HepG2 (cell line): ENCODE measurements around the gene ATP9A. TPM values are rescaled to one million over a fixed set of nuclear protein-coding genes. Genes with fewer than 3 reads are reported as not detected.

Experiments used
- HNF4G ChIP-seq, 2 experiments: sonication (generic) in 1 of 2; formaldehyde crosslinking in 1 of 2; IDR thresholded peaks; 2 replicates each; pipeline versions ENCODE4 v1.4.0 to v1.6.1; 2011 to 2020; ENCODE audit warnings: borderline replicate concordance in 2 of 2, low read depth in 2 of 2, mild to moderate bottlenecking in 2 of 2, low read length in 1 of 2, missing genetic modification reagents in 1 of 2, moderate library complexity in 1 of 2
- ZNF260 ChIP-seq: sonication (generic); formaldehyde crosslinking; IDR thresholded peaks from 2 replicates; pipeline ENCODE4 v1.4.0; 2020; ENCODE audit warnings: missing genetic modification reagents, low read depth, mild to moderate bottlenecking, borderline replicate concordance
- ZNF749 ChIP-seq: sonication (generic); formaldehyde crosslinking; IDR thresholded peaks from 2 replicates; pipeline ENCODE4 v1.8.0; 2022; ENCODE audit warnings: mild to moderate bottlenecking, missing genetic modification reagents, moderate library complexity, borderline replicate concordance
- ZSCAN29 ChIP-seq: sonication (generic); formaldehyde crosslinking; conservative IDR thresholded peaks from 2 replicates; pipeline ENCODE4 v1.4.0; 2020; ENCODE audit warnings: mild to moderate bottlenecking, missing genetic modification reagents
- polyA plus RNA-seq, 8 experiments: library from polyadenylated mRNA; depleted of rRNA in 3 of 8; stranded (reverse) in 7 of 8; unstranded in 1 of 8; fragments of >200 nt; fragmentation: Illumina TruSeq in 4 of 8; extraction: Trizol in 4 of 8; gene quantifications; 2 replicates each; pipeline versions ENCODE4 v1.2.1 to v1.2.3, GENCODE V29; 2011 to 2016; ENCODE audit warnings: low read depth in 4 of 8, missing spikeins in 1 of 8, mixed read lengths in 1 of 8; ENCODE audit not compliant: insufficient read depth in 1 of 8
- total RNA-seq, 5 experiments: library from RNA; depleted of rRNA; stranded (reverse); fragments of >200 nt; fragmentation: Illumina TruSeq; extraction: Trizol; gene quantifications; 2 replicates each; pipeline ENCODE4 v1.2.3, GENCODE V29; 2016; ENCODE audit warnings: low read depth in 1 of 5
- TF ChIP-seq, protein P1 (sequence below): sonication (generic); formaldehyde crosslinking; IDR thresholded peaks from 2 replicates; pipeline ENCODE4 v1.5.0; 2020; ENCODE audit warnings: mild to moderate bottlenecking, missing genetic modification reagents, borderline replicate concordance
- TF ChIP-seq, protein P2 (sequence below), 2 experiments: sonication (generic) in 1 of 2; formaldehyde crosslinking in 1 of 2; IDR thresholded peaks; 2 replicates each; pipeline versions ENCODE4 v1.4.0 to v1.6.1; 2016 to 2020; ENCODE audit warnings: borderline replicate concordance in 1 of 2, low read depth in 1 of 2, mild to moderate bottlenecking in 1 of 2, missing genetic modification reagents in 1 of 2
- TF ChIP-seq, protein P3 (sequence below): sonication (generic); formaldehyde crosslinking; IDR thresholded peaks from 2 replicates; pipeline ENCODE4 v1.9.0; 2021; ENCODE audit warnings: mild to moderate bottlenecking, missing genetic modification reagents

Gene ATP9A
- total and polyA plus RNA-seq, 2 of the 13 experiments (the other 11 are each of a cell fraction or from before 2014, with no cell fraction given), result 11.8 to 18.5 TPM

DNA sequence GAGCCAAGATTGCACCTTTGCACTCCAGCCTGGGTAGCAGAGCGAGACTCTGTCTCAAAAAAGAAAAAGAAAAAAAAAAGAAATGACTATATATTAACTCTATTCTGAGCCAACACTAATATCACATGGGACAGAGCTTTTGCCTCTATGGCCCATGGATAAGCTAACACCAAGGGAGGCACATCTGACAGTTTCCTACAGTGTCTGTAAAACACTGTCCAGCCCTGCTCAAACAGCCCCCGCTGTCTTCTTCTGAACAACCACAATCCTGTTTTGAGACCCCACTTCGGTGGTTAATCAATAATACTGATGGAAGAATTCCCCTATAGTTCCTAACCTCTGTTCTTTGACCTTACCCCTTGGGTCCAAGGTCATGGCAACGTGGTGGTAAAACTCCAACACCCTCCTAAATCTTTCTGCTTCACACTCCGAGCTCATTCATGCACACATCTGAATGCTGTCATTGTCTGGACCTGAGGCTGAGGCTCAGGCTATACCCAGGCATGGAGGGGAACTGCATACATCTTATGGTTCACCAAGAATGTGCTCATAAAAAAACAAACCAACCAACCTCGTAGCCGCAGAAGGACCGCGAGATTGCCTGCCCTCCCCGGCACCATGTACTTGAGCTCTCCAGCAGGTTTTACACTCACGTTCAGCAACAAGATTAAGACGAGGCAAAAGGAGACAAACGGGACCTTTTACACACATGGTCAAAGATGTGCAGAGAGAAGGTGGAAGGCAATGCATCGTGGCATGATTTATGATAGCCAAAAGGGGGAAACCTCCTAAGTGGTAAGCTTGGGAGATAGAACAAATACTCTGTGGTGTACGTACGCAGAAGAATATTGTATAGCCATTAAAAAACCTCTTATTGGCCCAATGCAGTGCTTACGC, 120.3 kb downstream of the ATP9A start (continued):
- TF ChIP-seq, protein P1, sequence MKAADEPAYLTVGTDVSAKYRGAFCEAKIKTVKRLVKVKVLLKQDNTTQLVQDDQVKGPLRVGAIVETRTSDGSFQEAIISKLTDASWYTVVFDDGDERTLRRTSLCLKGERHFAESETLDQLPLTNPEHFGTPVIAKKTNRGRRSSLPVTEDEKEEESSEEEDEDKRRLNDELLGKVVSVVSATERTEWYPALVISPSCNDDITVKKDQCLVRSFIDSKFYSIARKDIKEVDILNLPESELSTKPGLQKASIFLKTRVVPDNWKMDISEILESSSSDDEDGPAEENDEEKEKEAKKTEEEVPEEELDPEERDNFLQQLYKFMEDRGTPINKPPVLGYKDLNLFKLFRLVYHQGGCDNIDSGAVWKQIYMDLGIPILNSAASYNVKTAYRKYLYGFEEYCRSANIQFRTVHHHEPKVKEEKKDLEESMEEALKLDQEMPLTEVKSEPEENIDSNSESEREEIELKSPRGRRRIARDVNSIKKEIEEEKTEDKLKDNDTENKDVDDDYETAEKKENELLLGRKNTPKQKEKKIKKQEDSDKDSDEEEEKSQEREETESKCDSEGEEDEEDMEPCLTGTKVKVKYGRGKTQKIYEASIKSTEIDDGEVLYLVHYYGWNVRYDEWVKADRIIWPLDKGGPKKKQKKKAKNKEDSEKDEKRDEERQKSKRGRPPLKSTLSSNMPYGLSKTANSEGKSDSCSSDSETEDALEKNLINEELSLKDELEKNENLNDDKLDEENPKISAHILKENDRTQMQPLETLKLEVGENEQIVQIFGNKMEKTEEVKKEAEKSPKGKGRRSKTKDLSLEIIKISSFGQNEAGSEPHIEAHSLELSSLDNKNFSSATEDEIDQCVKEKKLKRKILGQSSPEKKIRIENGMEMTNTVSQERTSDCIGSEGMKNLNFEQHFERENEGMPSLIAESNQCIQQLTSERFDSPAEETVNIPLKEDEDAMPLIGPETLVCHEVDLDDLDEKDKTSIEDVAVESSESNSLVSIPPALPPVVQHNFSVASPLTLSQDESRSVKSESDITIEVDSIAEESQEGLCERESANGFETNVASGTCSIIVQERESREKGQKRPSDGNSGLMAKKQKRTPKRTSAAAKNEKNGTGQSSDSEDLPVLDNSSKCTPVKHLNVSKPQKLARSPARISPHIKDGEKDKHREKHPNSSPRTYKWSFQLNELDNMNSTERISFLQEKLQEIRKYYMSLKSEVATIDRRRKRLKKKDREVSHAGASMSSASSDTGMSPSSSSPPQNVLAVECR (CRISPR knock-in tag), result no peak
- TF ChIP-seq ZNF260, result no peak
- TF ChIP-seq HNF4G (IDR thresholded peaks at IDR 0.05; ENCODE audit: borderline replicate concordance, low read depth, low read length), result 0 out of 2 replicates have a peak, but pooled peaks have one; percentile 25
- no peak for TF ChIP-seq HNF4G (CRISPR knock-in tag; IDR thresholded peaks at IDR 0.05; ENCODE audit: borderline replicate concordance, low read depth)
- TF ChIP-seq ZSCAN29, result 0 out of 2 replicates have a peak, but pooled peaks have one; percentile 24
- TF ChIP-seq, protein P2, sequence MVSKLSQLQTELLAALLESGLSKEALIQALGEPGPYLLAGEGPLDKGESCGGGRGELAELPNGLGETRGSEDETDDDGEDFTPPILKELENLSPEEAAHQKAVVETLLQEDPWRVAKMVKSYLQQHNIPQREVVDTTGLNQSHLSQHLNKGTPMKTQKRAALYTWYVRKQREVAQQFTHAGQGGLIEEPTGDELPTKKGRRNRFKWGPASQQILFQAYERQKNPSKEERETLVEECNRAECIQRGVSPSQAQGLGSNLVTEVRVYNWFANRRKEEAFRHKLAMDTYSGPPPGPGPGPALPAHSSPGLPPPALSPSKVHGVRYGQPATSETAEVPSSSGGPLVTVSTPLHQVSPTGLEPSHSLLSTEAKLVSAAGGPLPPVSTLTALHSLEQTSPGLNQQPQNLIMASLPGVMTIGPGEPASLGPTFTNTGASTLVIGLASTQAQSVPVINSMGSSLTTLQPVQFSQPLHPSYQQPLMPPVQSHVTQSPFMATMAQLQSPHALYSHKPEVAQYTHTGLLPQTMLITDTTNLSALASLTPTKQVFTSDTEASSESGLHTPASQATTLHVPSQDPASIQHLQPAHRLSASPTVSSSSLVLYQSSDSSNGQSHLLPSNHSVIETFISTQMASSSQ (IDR thresholded peaks at IDR 0.05; ENCODE audit: low read depth), result no peak
- TF ChIP-seq, protein P2 (CRISPR knock-in tag; IDR thresholded peaks at IDR 0.05; ENCODE audit: borderline replicate concordance), result 0 out of 2 replicates have a peak, but pooled peaks have one; percentile 43
- no peak for TF ChIP-seq ZNF749 (CRISPR knock-in tag)
- TF ChIP-seq, protein P3, sequence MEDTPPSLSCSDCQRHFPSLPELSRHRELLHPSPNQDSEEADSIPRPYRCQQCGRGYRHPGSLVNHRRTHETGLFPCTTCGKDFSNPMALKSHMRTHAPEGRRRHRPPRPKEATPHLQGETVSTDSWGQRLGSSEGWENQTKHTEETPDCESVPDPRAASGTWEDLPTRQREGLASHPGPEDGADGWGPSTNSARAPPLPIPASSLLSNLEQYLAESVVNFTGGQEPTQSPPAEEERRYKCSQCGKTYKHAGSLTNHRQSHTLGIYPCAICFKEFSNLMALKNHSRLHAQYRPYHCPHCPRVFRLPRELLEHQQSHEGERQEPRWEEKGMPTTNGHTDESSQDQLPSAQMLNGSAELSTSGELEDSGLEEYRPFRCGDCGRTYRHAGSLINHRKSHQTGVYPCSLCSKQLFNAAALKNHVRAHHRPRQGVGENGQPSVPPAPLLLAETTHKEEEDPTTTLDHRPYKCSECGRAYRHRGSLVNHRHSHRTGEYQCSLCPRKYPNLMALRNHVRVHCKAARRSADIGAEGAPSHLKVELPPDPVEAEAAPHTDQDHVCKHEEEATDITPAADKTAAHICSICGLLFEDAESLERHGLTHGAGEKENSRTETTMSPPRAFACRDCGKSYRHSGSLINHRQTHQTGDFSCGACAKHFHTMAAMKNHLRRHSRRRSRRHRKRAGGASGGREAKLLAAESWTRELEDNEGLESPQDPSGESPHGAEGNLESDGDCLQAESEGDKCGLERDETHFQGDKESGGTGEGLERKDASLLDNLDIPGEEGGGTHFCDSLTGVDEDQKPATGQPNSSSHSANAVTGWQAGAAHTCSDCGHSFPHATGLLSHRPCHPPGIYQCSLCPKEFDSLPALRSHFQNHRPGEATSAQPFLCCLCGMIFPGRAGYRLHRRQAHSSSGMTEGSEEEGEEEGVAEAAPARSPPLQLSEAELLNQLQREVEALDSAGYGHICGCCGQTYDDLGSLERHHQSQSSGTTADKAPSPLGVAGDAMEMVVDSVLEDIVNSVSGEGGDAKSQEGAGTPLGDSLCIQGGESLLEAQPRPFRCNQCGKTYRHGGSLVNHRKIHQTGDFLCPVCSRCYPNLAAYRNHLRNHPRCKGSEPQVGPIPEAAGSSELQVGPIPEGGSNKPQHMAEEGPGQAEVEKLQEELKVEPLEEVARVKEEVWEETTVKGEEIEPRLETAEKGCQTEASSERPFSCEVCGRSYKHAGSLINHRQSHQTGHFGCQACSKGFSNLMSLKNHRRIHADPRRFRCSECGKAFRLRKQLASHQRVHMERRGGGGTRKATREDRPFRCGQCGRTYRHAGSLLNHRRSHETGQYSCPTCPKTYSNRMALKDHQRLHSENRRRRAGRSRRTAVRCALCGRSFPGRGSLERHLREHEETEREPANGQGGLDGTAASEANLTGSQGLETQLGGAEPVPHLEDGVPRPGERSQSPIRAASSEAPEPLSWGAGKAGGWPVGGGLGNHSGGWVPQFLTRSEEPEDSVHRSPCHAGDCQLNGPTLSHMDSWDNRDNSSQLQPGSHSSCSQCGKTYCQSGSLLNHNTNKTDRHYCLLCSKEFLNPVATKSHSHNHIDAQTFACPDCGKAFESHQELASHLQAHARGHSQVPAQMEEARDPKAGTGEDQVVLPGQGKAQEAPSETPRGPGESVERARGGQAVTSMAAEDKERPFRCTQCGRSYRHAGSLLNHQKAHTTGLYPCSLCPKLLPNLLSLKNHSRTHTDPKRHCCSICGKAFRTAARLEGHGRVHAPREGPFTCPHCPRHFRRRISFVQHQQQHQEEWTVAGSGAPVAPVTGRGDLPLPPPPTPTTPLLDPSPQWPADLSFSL (CRISPR knock-in tag), result no peak
